ENCODE measurements around the gene TMIGD1. TPM values are rescaled to one million over a fixed set of nuclear protein-coding genes. Genes with fewer than 3 reads are reported as not detected.
"Not testable (repeated sequence)": the region's sequence is repeated elsewhere in the genome, so short reads cannot be mapped to it uniquely, and the experiment has no call there.

TMIGD1 gene
- total RNA-seq, 1 experiment from 2014 or later = not detected

GRCh38 chr17:30345089-30345433 lies 11.2 kb upstream of the TMIGD1 start:
- BruUV-seq (replicated peaks) = no TSS peak
- TF ChIP-seq EZH2 (IDR thresholded peaks at IDR 0.05; ENCODE audit: borderline replicate concordance, low read depth, low read length, poor library complexity, severe bottlenecking) = no peak
- TF ChIP-seq, protein P1, sequence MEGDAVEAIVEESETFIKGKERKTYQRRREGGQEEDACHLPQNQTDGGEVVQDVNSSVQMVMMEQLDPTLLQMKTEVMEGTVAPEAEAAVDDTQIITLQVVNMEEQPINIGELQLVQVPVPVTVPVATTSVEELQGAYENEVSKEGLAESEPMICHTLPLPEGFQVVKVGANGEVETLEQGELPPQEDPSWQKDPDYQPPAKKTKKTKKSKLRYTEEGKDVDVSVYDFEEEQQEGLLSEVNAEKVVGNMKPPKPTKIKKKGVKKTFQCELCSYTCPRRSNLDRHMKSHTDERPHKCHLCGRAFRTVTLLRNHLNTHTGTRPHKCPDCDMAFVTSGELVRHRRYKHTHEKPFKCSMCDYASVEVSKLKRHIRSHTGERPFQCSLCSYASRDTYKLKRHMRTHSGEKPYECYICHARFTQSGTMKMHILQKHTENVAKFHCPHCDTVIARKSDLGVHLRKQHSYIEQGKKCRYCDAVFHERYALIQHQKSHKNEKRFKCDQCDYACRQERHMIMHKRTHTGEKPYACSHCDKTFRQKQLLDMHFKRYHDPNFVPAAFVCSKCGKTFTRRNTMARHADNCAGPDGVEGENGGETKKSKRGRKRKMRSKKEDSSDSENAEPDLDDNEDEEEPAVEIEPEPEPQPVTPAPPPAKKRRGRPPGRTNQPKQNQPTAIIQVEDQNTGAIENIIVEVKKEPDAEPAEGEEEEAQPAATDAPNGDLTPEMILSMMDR (conservative IDR thresholded peaks at IDR 0.05; ENCODE audit: low read depth, low read length) = no peak
- H3K27ac ChIP-seq (ENCODE audit: low read depth, low read length, poor library complexity, severe bottlenecking) = no peak overlapping the region
- POLR2A ChIA-PET (ENCODE audit: low non-redundant PET) = no interaction called here
- no peak overlapping the region for H3K4me3 ChIP-seq (ENCODE audit: low read depth, low read length, poor library complexity, severe bottlenecking)
- CTCF ChIA-PET = no interaction called here
- H3K9me3 ChIP-seq (ENCODE audit: low read depth, low read length, poor library complexity, severe bottlenecking) = no peaks in the 10 kb centered on the region
- H3K4me1 ChIP-seq (ENCODE audit: insufficient read depth, low read length, poor library complexity, severe bottlenecking) = peaks cover 18% of the 10 kb centered on the region
- DNase-seq (ENCODE audit: low spot score) = no peak
- intact Hi-C loops (cut with micrococcal nuclease; ENCODE audit: unreplicated experiment) = no loop called here
- no peaks in the 10 kb centered on the region for H3K36me3 ChIP-seq (ENCODE audit: insufficient read depth, low read length, poor library complexity, severe bottlenecking)
- H3K27me3 ChIP-seq (replicated peaks; ENCODE audit: insufficient read depth, low read depth, low read length, poor library complexity) = peaks cover 30% of the 10 kb centered on the region

DNA sequence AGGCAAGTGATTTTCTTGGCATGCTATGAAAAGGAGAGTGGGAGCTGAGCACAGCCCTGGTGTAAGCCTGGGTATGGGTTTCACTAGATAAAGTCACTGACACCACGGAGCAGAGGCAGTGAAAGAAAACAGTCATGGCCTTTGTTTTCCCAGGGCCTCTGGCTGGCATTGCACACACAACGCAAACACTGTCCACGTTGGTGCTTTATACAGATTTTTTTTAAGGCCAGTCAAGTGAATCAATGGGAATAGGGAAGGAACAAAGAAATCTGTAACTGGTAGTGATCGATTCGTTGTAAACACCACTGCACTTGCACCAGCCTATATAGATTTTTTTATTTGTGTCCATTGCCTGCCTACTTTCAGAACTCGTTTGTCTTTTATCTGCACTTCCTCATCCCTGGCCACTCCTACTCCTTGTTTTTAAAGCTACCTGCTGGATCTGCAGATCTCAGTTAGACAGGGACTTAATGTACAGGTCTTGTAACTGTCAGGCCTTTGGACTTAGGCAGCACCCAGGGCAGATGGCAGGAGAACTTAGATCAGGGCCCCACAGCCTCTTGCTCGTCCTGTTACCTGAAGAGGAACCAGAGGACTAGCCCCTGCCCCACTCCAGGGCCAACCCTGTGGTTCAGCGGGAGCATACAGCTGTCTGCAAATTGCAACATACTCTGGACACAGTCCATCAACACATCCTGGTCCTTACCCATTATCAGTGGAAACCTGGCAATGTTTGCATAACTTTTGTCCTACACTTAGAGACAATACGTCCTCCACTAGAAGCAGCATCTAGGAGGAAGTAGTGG lies 10.6 kb upstream of the TMIGD1 start:
- BruUV-seq (replicated peaks) = no TSS peak
- Histone ChIP-seq H3K27me3 (replicated peaks; ENCODE audit: insufficient read depth, low read depth, low read length, poor library complexity) (peaks cover 30% of the 10 kb centered on the region), H3K27ac (ENCODE audit: low read depth, low read length, poor library complexity, severe bottlenecking) (no peak overlapping the region), H3K9me3 (ENCODE audit: low read depth, low read length, poor library complexity, severe bottlenecking) (no peaks in the 10 kb centered on the region), H3K4me3 (ENCODE audit: low read depth, low read length, poor library complexity, severe bottlenecking) (no peak overlapping the region), H3K4me1 (ENCODE audit: insufficient read depth, low read length, poor library complexity, severe bottlenecking) (peaks cover 22% of the 10 kb centered on the region), H3K36me3 (ENCODE audit: insufficient read depth, low read length, poor library complexity, severe bottlenecking) (no peaks in the 10 kb centered on the region)
- intact Hi-C loops (cut with micrococcal nuclease; ENCODE audit: unreplicated experiment) = no loop called here
- POLR2A ChIA-PET (ENCODE audit: low non-redundant PET) = interaction anchor here (0.6 kb wide), 1 partner anchor 147 kb away, joined by 3 read pairs; no protein-coding TSS in a partner anchor
- TF ChIP-seq, protein P1 (conservative IDR thresholded peaks at IDR 0.05; ENCODE audit: low read depth, low read length) = no peak
- no peak for TF ChIP-seq EZH2 (IDR thresholded peaks at IDR 0.05; ENCODE audit: borderline replicate concordance, low read depth, low read length, poor library complexity, severe bottlenecking)
- no peak for DNase-seq (ENCODE audit: low spot score)
- CTCF ChIA-PET = no interaction called here

DNA sequence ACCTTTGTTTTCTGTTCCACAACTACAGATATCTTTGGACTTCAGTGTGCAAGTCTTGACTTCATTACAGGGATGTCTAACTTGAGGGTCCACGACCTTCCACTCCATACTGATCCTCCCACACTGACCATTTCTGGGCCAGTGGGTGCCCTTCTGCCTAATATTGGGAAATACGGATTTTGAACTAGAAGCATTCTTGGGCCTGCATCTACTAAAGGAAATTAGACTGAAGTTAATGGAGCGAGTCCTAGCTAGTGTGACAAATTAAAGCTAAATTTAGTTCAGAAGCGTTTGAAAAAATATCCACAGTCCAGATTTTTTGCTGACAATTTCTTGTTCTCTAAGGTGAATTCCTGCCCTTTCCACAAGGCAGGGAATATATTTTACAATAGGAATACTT lies 9.9 kb upstream of the TMIGD1 start:
- ChIA-PET POLR2A (ENCODE audit: low non-redundant PET) (interaction anchor here (0.6 kb wide), 1 partner anchor 148 kb away, joined by 3 read pairs; no protein-coding TSS in a partner anchor), CTCF (no interaction called here)
- Histone ChIP-seq H3K36me3 (ENCODE audit: insufficient read depth, low read length, poor library complexity, severe bottlenecking) (no peaks in the 10 kb centered on the region), H3K4me1 (ENCODE audit: insufficient read depth, low read length, poor library complexity, severe bottlenecking) (peaks cover 22% of the 10 kb centered on the region), H3K4me3 (ENCODE audit: low read depth, low read length, poor library complexity, severe bottlenecking) (no peak overlapping the region), H3K27ac (ENCODE audit: low read depth, low read length, poor library complexity, severe bottlenecking) (no peak overlapping the region), H3K27me3 (replicated peaks; ENCODE audit: insufficient read depth, low read depth, low read length, poor library complexity) (peaks cover 26% of the 10 kb centered on the region), H3K9me3 (ENCODE audit: low read depth, low read length, poor library complexity, severe bottlenecking) (no peaks in the 10 kb centered on the region)
- TF ChIP-seq, protein P1 (conservative IDR thresholded peaks at IDR 0.05; ENCODE audit: low read depth, low read length) = no peak
- no peak for TF ChIP-seq EZH2 (IDR thresholded peaks at IDR 0.05; ENCODE audit: borderline replicate concordance, low read depth, low read length, poor library complexity, severe bottlenecking)
- intact Hi-C loops (cut with micrococcal nuclease; ENCODE audit: unreplicated experiment) = no loop called here
- no peak for DNase-seq (ENCODE audit: low spot score)
- no TSS peak for BruUV-seq (replicated peaks)

GRCh38 chr17:30343244-30343643 lies 9.4 kb upstream of the TMIGD1 start:
- POLR2A ChIA-PET (ENCODE audit: low non-redundant PET); H3K27ac ChIP-seq (ENCODE audit: low read depth, low read length, poor library complexity, severe bottlenecking); BruUV-seq (replicated peaks); H3K36me3 ChIP-seq (ENCODE audit: insufficient read depth, low read length, poor library complexity, severe bottlenecking); CTCF ChIA-PET; intact Hi-C loops (cut with micrococcal nuclease; ENCODE audit: unreplicated experiment); DNase-seq (ENCODE audit: low spot score); H3K9me3 ChIP-seq (ENCODE audit: low read depth, low read length, poor library complexity, severe bottlenecking); H3K4me3 ChIP-seq (ENCODE audit: low read depth, low read length, poor library complexity, severe bottlenecking): not testable (repeated sequence)
- Histone ChIP-seq H3K4me1 (ENCODE audit: insufficient read depth, low read length, poor library complexity, severe bottlenecking) (peaks cover 22% of the 10 kb centered on the region), H3K27me3 (replicated peaks; ENCODE audit: insufficient read depth, low read depth, low read length, poor library complexity) (peaks cover 24% of the 10 kb centered on the region)

All from A673 (cell line).